HEK293 (cell line): ENCODE results near the gene ADO.

Experiments
- CTCF ChIP-seq: fragments of 450-650 bp; formaldehyde crosslinking; IDR thresholded peaks from 2 replicates; pipeline ENCODE4 v1.5.1; 2016; ENCODE audit warnings: missing biosample characterization, missing genetic modification characterization
- ELK4 ChIP-seq: IDR thresholded peaks from 2 replicates; pipeline ENCODE4 v1.6.1; 2011; ENCODE audit warnings: mild to moderate bottlenecking, low read depth, low read length, borderline replicate concordance
- KLF10 ChIP-seq: fragments of 450-650 bp; IDR thresholded peaks from 2 replicates; pipeline ENCODE4 v1.5.1; 2018; ENCODE audit warnings: missing biosample characterization, mild to moderate bottlenecking, missing genetic modification characterization
- PBX3 ChIP-seq: sonication (generic); formaldehyde crosslinking; IDR thresholded peaks from 2 replicates; pipeline ENCODE4 v1.8.1; 2022; ENCODE audit warnings: mild to moderate bottlenecking, moderate library complexity, missing genetic modification reagents
- PRDM10 ChIP-seq: fragments of 450-650 bp; formaldehyde crosslinking; IDR thresholded peaks from 2 replicates; pipeline ENCODE4 v1.5.1; 2016; ENCODE audit warnings: missing biosample characterization, missing genetic modification characterization
- SP2 ChIP-seq: fragments of 450-650 bp; formaldehyde crosslinking; IDR thresholded peaks from 2 replicates; pipeline ENCODE4 v1.5.1; 2016; ENCODE audit warnings: missing biosample characterization, missing genetic modification characterization
- ZBTB26 ChIP-seq: fragments of 450-650 bp; formaldehyde crosslinking; optimal IDR thresholded peaks from 2 replicates; pipeline ENCODE3; 2016; ENCODE audit warnings: missing biosample characterization, mild to moderate bottlenecking, missing genetic modification characterization
- ZNF549 ChIP-seq: fragments of 450-650 bp; IDR thresholded peaks from 2 replicates; pipeline ENCODE4 v1.5.1; 2018; ENCODE audit warnings: missing biosample characterization, missing genetic modification characterization, mild to moderate bottlenecking, inconsistent platforms, moderate library complexity
- ZNF626 ChIP-seq: fragments of 450-650 bp; sonication (Bioruptor Pico); formaldehyde crosslinking; IDR thresholded peaks from 2 replicates; pipeline ENCODE4 v1.5.1; 2018; ENCODE audit warnings: missing biosample characterization, missing genetic modification characterization, inconsistent platforms

GRCh38 chr10:62818426-62819011 is 14.0 kb downstream of the ADO start:
- no peak for TF ChIP-seq CTCF (tag by site-specific recombination)
- no peak for TF ChIP-seq KLF10 (tag by site-specific recombination)
- no peak for TF ChIP-seq ELK4
- no peak for TF ChIP-seq ZNF549 (tag by site-specific recombination)
- TF ChIP-seq ZBTB26 (tag by site-specific recombination) = no peak
- no peak for TF ChIP-seq PBX3 (CRISPR knock-in tag)
- no peak for TF ChIP-seq ZNF626 (tag by site-specific recombination)
- TF ChIP-seq SP2 (tag by site-specific recombination) = no peak
- TF ChIP-seq PRDM10 (tag by site-specific recombination) = no peak
